Fibroblast of lung (primary cell): Measurements from ENCODE around the gene CDH26.

ENCODE experiments used
- CTCF ChIP-seq, 2 donors: IDR thresholded peaks in 1 of 2; conservative IDR thresholded peaks in 1 of 2; 1 replicate in 1 of 2; 2 replicates in 1 of 2; pipeline ENCODE4 v1.5.1; 2011 to 2012; ENCODE audit warnings: low read length in 2 of 2, control low read depth in 1 of 2, inconsistent platforms in 1 of 2, low read depth in 1 of 2, mild to moderate bottlenecking in 1 of 2
- EZH2 ChIP-seq: IDR thresholded peaks from 2 replicates; pipeline ENCODE4 v1.5.1; 2012; ENCODE audit warnings: low read length, control low read depth, mild to moderate bottlenecking; ENCODE audit errors: missing control alignments

- TF ChIP-seq CTCF (conservative IDR thresholded peaks at IDR 0.05 in 1 of 2, IDR thresholded peaks at IDR 0.05 in 1 of 2; ENCODE audit: low read depth in 1 of 2, low read length in 2 of 2) = no peak
- TF ChIP-seq EZH2 = no peak
Measured at GRCh38 chr20:59996108-59996507, 37.9 kb downstream of the CDH26 start.
